ENCODE results near the gene COL27A1. TPM values are rescaled to one million over a fixed set of nuclear protein-coding genes. Genes with fewer than 3 reads are reported as not detected.

Gene COL27A1
- total RNA-seq, 2 experiments from 2014 or later, result 8.9 to 9.1 TPM

DNA sequence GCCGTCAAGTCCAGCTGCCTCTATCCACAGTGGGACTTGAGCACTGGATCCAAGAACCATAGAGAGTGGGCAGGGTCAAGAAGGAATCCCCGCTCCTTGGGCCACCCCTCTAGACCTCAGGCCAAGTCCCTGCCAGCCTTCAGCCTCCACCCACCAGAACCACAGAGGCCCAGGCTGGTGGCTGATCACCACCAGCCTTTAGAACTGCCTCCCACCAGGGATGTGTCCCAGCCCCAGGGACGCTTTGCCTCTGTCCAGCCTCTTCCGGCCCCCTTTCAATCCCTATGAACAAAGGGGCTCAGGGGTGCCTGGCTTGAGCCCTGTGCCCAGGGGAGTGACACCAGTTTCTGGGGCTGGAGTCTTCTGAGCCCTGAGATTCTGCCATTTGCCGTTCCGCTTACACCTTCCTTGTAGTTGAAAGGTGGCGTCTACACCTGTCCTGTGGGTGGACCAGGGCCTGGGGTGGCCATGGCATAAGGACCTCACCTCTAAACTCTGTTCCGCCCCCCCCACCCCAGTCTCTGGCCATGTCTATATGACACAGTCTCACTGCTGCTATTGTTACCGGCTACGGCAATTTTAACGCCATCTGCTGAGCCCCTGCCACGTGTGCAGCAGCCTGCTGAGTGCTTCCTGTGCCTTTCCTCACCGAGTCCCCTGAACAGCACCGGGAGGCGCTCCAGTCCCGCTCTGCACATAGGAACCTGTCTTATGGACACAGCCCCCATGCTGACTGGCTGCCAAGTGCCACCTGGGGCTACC, 131.8 kb downstream of the COL27A1 start:
- H3K27me3 Mint-ChIP-seq, result peaks cover 2% of the 10 kb centered on the region
- CTCF ChIA-PET, result interaction anchor here (1.0 kb wide), 1 partner anchor 193 kb away, joined by 3 read pairs; no protein-coding TSS in a partner anchor
- POLR2A ChIA-PET, result no interaction called here
- H3K27ac Mint-ChIP-seq, result no peak overlapping the region
- H3K36me3 Mint-ChIP-seq (ENCODE audit: low read depth), result no peaks in the 10 kb centered on the region
- no peaks in the 10 kb centered on the region for H3K4me1 Mint-ChIP-seq
- no peak for ATAC-seq
- no peak overlapping the region for H3K4me3 Mint-ChIP-seq
- no peaks in the 10 kb centered on the region for H3K9me3 Mint-ChIP-seq (ENCODE audit: low read depth)
- intact Hi-C loops (cut with DNase I, micrococcal nuclease), result loop anchor here in 1 of 2 experiments (5.0 kb wide), 2 partner anchors 130 to 180 kb away; partner anchors contain the start of gene COL27A1
- no peak for DNase-seq

GRCh38 chr9:114287763-114288192, 132.4 kb downstream of the COL27A1 start:
- Mint-ChIP-seq H3K27ac (no peak overlapping the region), H3K9me3 (ENCODE audit: low read depth) (no peaks in the 10 kb centered on the region), H3K4me3 (no peak overlapping the region), H3K4me1 (no peaks in the 10 kb centered on the region), H3K27me3 (peaks cover 2% of the 10 kb centered on the region), H3K36me3 (ENCODE audit: low read depth) (no peaks in the 10 kb centered on the region)
- DNase-seq (peak; percentile 2), ATAC-seq (no peak)
- ChIA-PET CTCF (interaction anchor here (0.6 kb wide), 1 partner anchor 13 kb away, joined by 3 read pairs; no protein-coding TSS in a partner anchor), POLR2A (no interaction called here)
- intact Hi-C loops (cut with DNase I, micrococcal nuclease), result loop anchor here in 1 of 2 experiments (5.0 kb wide), 2 partner anchors 130 to 180 kb away; partner anchors contain the start of gene COL27A1

DNA sequence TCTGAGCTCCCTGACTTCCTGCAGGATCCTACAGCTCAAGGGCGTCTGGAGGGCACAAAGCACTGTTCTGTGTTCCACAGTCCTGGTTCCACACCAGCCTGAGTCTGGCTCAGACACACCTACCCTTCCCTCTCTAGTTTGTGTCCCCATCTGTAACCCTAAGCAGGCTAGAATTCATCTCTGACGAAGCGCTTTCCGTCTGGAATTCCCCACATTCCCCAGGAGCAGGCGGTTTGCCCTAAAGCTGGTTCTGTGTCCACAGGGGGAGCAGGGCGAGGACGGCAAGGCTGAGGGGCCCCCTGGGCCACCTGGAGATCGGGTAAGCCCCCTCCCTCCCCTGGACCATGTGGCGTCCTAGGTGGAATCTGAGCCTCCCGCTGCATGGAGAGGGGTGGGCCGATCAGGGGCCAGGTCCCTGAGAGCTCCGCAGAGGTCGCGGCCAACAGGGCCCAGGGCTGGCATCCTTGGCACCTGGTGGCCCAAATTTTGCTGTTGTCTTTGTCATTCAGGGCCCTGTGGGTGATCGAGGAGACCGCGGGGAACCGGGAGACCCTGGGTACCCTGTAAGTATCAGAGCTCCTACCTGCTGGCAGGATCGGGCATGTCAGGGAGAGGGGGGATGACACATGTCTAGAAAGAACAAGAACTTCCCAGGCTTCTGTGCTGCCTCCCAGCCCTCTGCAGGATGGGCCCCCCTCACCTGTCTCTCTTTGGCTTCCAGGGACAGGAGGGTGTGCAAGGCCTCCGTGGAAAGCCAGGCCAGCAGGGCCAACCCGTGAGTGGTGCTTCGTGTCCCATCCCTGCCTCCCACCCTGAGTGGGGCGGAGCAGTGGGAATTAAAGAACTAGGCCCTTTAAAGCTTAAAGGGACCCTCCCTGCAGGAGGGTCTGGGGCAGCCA, 133.1 kb downstream of the COL27A1 start:
- H3K4me3 Mint-ChIP-seq, result no peak overlapping the region
- ATAC-seq (no peak), DNase-seq (peak; percentile 3)
- H3K36me3 Mint-ChIP-seq (ENCODE audit: low read depth), result no peaks in the 10 kb centered on the region
- ChIA-PET CTCF (interaction anchor here (0.6 to 0.9 kb wide), 3 partner anchors 9 to 206 kb away, joined by 3 read pairs; no protein-coding TSS in a partner anchor), POLR2A (no interaction called here)
- intact Hi-C loops (cut with DNase I, micrococcal nuclease), result loop anchor here in 1 of 2 experiments (5.0 kb wide), 2 partner anchors 131 to 181 kb away; partner anchors contain the start of gene COL27A1
- H3K27ac Mint-ChIP-seq, result no peak overlapping the region
- H3K4me1 Mint-ChIP-seq, result no peaks in the 10 kb centered on the region
- no peaks in the 10 kb centered on the region for H3K9me3 Mint-ChIP-seq (ENCODE audit: low read depth)
- H3K27me3 Mint-ChIP-seq, result peaks cover 2% of the 10 kb centered on the region

- DNase-seq, result no peak
- intact Hi-C loops (cut with DNase I, micrococcal nuclease), result loop anchor here in 1 of 2 experiments (5.0 kb wide), 2 partner anchors 132 to 182 kb away; partner anchors contain the start of gene COL27A1
These were observed 133.8 kb downstream of the COL27A1 start for GRCh38 chr9:114289106-114289505.

DNA sequence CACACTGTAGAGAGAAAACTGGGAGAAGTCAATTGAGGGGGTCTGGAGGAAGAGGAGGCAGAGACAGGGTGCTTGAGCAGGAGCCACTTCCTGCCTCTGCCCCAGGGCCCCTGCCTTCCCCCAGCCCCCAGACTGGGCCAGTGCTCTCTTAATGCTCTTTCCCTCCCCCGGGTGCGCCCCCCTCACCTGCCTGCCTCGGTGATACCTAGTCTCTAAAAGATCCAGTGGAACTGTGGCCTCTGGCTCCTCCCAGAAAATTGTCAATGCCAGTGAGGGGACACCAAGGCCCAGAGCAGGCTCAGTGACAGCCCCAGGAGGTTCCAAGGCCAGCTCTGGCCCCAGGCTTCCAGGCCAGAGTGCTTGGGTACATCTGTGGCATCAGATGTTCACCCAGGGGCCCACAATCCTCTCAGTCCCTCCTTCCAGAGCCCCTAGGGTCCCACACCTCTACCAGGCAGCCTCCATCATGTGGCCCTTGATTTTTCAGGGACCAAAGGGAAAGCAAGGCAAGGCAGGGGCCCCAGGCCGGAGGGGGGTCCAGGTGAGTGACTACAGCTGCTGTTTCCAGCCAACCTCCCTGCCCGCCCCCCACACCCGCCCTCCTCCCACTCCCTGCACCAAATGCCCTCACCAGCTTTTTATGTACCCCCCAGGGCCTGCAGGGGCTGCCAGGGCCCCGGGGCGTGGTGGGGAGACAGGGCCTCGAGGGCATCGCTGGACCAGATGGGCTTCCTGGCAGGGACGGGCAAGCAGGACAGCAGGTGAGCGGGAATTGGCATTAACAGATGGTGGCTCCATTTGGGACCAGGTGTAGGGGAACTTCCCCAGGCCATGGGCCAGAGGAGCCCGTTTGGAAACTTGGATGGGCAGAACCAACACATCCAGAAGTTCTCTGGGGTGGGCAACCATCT, 134.5 kb downstream of the COL27A1 start:
- no peaks in the 10 kb centered on the region for H3K4me1 Mint-ChIP-seq
- H3K9me3 Mint-ChIP-seq (ENCODE audit: low read depth), result peaks cover 4% of the 10 kb centered on the region
- POLR2A ChIA-PET, result no interaction called here
- intact Hi-C loops (cut with DNase I, micrococcal nuclease), result loop anchor here in 1 of 2 experiments (5.0 kb wide), 2 partner anchors 133 to 183 kb away; partner anchors contain the start of gene COL27A1
- peaks cover 4% of the 10 kb centered on the region for H3K36me3 Mint-ChIP-seq (ENCODE audit: low read depth)
- H3K27me3 Mint-ChIP-seq, result peaks cover 2% of the 10 kb centered on the region
- no peak for DNase-seq
- CTCF ChIA-PET, result interaction anchor here (0.5 to 6.9 kb wide), 11 partner anchors 9 to 363 kb away, joined by 3 to 45 read pairs (median 5); partner anchors contain the start of gene COL27A1
- ATAC-seq, result no peak
- no peak overlapping the region for H3K4me3 Mint-ChIP-seq
- no peak overlapping the region for H3K27ac Mint-ChIP-seq

More at GRCh38 chr9:114289106-114289505, 133.8 kb downstream of the COL27A1 start:
- POLR2A ChIA-PET, result no interaction called here
- Mint-ChIP-seq H3K27ac (no peak overlapping the region), H3K4me3 (no peak overlapping the region), H3K4me1 (no peaks in the 10 kb centered on the region), H3K36me3 (ENCODE audit: low read depth) (no peaks in the 10 kb centered on the region), H3K27me3 (peaks cover 2% of the 10 kb centered on the region), H3K9me3 (ENCODE audit: low read depth) (no peaks in the 10 kb centered on the region)
- no peak for ATAC-seq
- CTCF ChIA-PET, result interaction anchor here (0.9 to 6.9 kb wide), 3 partner anchors 9 to 207 kb away, joined by 3 to 45 read pairs (median 4); no protein-coding TSS in a partner anchor

GRCh38 chr9:114290561-114290986, 135.2 kb downstream of the COL27A1 start:
- H3K27ac Mint-ChIP-seq, result no peak overlapping the region
- H3K27me3 Mint-ChIP-seq, result peaks cover 2% of the 10 kb centered on the region
- H3K4me3 Mint-ChIP-seq, result no peak overlapping the region
- ChIA-PET POLR2A (no interaction called here), CTCF (interaction anchor here (0.5 to 6.9 kb wide), 30 partner anchors 8 to 640 kb away, joined by 3 to 45 read pairs (median 3); partner anchors contain the start of genes AMBP and COL27A1)
- DNase-seq (no peak), ATAC-seq (peak; percentile 19)
- H3K36me3 Mint-ChIP-seq (ENCODE audit: low read depth), result peaks cover 9% of the 10 kb centered on the region
- peaks cover 10% of the 10 kb centered on the region for H3K9me3 Mint-ChIP-seq (ENCODE audit: low read depth)
- no peaks in the 10 kb centered on the region for H3K4me1 Mint-ChIP-seq
- intact Hi-C loops (cut with DNase I, micrococcal nuclease), result no loop called here

- H3K9me3 Mint-ChIP-seq (ENCODE audit: low read depth), result peaks cover 14% of the 10 kb centered on the region
- H3K36me3 Mint-ChIP-seq (ENCODE audit: low read depth), result peaks cover 12% of the 10 kb centered on the region
- H3K27ac Mint-ChIP-seq, result no peak overlapping the region
- H3K27me3 Mint-ChIP-seq, result peaks cover 2% of the 10 kb centered on the region
- intact Hi-C loops (cut with DNase I, micrococcal nuclease), result loop anchor here in 1 of 2 experiments (1.0 kb wide), 3 partner anchors 136 to 209 kb away; partner anchors contain the start of gene COL27A1
- ATAC-seq (peak; percentile 42), DNase-seq (peak; percentile 83)
- H3K4me1 Mint-ChIP-seq, result no peaks in the 10 kb centered on the region
- ChIA-PET CTCF (interaction anchor here (0.6 to 6.9 kb wide), 36 partner anchors 9 to 753 kb away, joined by 3 to 45 read pairs (median 3); partner anchors contain the start of genes AMBP and COL27A1), POLR2A (no interaction called here)
- no peak overlapping the region for H3K4me3 Mint-ChIP-seq
These were observed 135.7 kb downstream of the COL27A1 start for GRCh38 chr9:114291064-114291474.

DNA sequence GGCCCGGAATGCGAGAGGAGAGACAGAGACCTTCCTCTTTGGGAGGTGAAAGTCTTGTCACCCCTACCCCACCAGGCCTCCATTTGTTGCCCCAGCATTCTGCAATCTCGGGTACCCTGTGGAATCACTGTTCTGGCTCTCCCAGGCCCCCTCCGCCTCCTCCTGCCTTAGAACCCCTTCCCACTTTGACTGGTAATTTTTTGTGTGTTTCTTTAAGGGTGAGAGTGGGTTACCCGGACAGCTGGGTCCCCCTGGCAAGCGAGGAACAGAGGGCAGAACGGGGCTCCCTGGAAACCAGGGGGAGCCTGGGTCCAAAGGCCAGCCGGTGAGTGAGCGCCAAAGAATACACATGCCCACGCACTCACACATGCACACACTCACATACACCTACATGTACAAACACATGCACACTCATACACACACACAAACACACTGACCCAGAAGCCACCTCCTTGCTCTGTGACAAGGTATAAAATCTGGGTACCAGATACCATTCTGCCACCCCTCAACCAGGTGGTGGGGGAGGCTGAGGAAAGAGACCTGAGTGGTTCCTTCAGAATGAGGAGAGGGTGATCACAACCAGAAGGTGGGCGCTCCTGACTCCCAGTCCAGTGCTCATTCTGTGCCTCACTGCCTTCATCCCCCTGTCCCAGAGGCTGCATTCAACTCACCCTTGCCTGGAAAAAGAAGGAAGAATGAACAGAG, 136.7 kb downstream of the COL27A1 start:
- H3K9me3 Mint-ChIP-seq (ENCODE audit: low read depth), result peaks cover 14% of the 10 kb centered on the region

GRCh38 chr9:114294664-114295063, 139.3 kb downstream of the COL27A1 start:
- Mint-ChIP-seq H3K4me1 (no peaks in the 10 kb centered on the region), H3K36me3 (ENCODE audit: low read depth) (peaks cover 12% of the 10 kb centered on the region), H3K4me3 (no peak overlapping the region), H3K9me3 (ENCODE audit: low read depth) (peaks cover 14% of the 10 kb centered on the region), H3K27me3 (peaks cover 2% of the 10 kb centered on the region), H3K27ac (no peak overlapping the region)
- intact Hi-C loops (cut with DNase I, micrococcal nuclease), result no loop called here
- DNase-seq (no peak), ATAC-seq (no peak)
- CTCF ChIA-PET, result interaction anchor here (0.6 to 6.9 kb wide), 5 partner anchors 136 to 720 kb away, joined by 3 to 45 read pairs (median 3); partner anchors contain the start of gene COL27A1
- POLR2A ChIA-PET, result no interaction called here

More for the DNA sequence above, 136.7 kb downstream of the COL27A1 start:
- no peaks in the 10 kb centered on the region for H3K4me1 Mint-ChIP-seq
- H3K27me3 Mint-ChIP-seq, result peaks cover 2% of the 10 kb centered on the region
- no peak for DNase-seq
- H3K4me3 Mint-ChIP-seq, result no peak overlapping the region
- ATAC-seq, result no peak
- peaks cover 12% of the 10 kb centered on the region for H3K36me3 Mint-ChIP-seq (ENCODE audit: low read depth)
- intact Hi-C loops (cut with DNase I, micrococcal nuclease), result loop anchor here in 1 of 2 experiments (1.0 kb wide), 3 partner anchors 137 to 210 kb away; partner anchors contain the start of gene COL27A1
- no peak overlapping the region for H3K27ac Mint-ChIP-seq
- ChIA-PET POLR2A (no interaction called here), CTCF (interaction anchor here (0.7 to 6.9 kb wide), 15 partner anchors 19 to 361 kb away, joined by 3 to 45 read pairs (median 5); partner anchors contain the start of genes AMBP and COL27A1)
